ENCODE results near the gene IL36RN.

DNA sequence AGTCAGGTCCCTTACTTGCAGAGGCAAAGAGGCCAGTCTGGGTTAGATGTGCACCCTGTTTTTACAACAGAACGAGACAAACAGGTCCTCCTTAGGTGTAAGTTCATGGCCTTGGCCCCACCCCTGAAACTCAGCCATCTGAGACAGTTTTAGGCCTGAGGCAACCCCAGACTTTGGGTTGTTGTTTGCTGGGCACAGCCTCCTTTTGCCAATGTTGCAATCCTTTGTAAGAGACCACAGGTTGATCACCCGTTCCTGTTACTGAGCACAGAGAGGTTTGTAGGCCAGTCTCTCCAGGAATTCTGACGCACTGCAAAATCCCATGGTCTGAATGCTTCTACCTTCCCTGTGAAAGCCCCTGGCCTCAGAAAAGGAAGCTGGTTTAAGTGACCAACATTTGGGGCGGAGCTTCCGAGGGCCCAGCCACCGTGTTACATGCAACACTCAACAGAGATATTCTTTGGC lies 52.9 kb downstream of the IL36RN start:
- TF ChIP-seq, protein P1, sequence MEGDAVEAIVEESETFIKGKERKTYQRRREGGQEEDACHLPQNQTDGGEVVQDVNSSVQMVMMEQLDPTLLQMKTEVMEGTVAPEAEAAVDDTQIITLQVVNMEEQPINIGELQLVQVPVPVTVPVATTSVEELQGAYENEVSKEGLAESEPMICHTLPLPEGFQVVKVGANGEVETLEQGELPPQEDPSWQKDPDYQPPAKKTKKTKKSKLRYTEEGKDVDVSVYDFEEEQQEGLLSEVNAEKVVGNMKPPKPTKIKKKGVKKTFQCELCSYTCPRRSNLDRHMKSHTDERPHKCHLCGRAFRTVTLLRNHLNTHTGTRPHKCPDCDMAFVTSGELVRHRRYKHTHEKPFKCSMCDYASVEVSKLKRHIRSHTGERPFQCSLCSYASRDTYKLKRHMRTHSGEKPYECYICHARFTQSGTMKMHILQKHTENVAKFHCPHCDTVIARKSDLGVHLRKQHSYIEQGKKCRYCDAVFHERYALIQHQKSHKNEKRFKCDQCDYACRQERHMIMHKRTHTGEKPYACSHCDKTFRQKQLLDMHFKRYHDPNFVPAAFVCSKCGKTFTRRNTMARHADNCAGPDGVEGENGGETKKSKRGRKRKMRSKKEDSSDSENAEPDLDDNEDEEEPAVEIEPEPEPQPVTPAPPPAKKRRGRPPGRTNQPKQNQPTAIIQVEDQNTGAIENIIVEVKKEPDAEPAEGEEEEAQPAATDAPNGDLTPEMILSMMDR (IDR thresholded peaks at IDR 0.05): no peak
- TF ChIP-seq POLR2A (IDR thresholded peaks at IDR 0.05): no peak

Measured in right lobe of liver (tissue), 4 donors.